ENCODE data around the gene MAD2L1BP. TPM values are rescaled to one million over a fixed set of nuclear protein-coding genes. Genes with fewer than 3 reads are reported as not detected.

The MAD2L1BP gene
- total and polyA plus RNA-seq, 2 of the 13 experiments (the other 11 are each of a cell fraction or from before 2014, with no cell fraction given) = 54.2 to 55.5 TPM

- TF ChIP-seq ZNF407 (CRISPR knock-in tag; IDR thresholded peaks at IDR 0.05; ENCODE audit: not compliant biosample characterization) = no peak
- TF ChIP-seq ZNF7 (CRISPR knock-in tag; IDR thresholded peaks at IDR 0.05) = no peak
- 0 out of 2 replicates have a peak, but pooled peaks have one; percentile 29 for TF ChIP-seq ZNF510 (CRISPR knock-in tag; IDR thresholded peaks at IDR 0.05; ENCODE audit: low read depth)
- TF ChIP-seq ZBTB49 (CRISPR knock-in tag; IDR thresholded peaks at IDR 0.05; ENCODE audit: borderline replicate concordance) = no peak
- TF ChIP-seq, protein P1, sequence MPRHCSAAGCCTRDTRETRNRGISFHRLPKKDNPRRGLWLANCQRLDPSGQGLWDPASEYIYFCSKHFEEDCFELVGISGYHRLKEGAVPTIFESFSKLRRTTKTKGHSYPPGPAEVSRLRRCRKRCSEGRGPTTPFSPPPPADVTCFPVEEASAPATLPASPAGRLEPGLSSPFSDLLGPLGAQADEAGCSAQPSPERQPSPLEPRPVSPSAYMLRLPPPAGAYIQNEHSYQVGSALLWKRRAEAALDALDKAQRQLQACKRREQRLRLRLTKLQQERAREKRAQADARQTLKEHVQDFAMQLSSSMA (CRISPR knock-in tag; IDR thresholded peaks at IDR 0.05) = no peak
- no peak for TF ChIP-seq JUN (CRISPR knock-in tag; IDR thresholded peaks at IDR 0.05)
- no peak for TF ChIP-seq BRF2 (CRISPR knock-in tag; IDR thresholded peaks at IDR 0.05)
- TF ChIP-seq ZNF232 (CRISPR knock-in tag; IDR thresholded peaks at IDR 0.05; ENCODE audit: borderline replicate concordance) = no peak
- TF ChIP-seq SP4 (CRISPR knock-in tag; IDR thresholded peaks at IDR 0.05) = no peak
- no peak for TF ChIP-seq ARNT (IDR thresholded peaks at IDR 0.05)
- no peak for TF ChIP-seq ZNF776 (CRISPR knock-in tag; IDR thresholded peaks at IDR 0.05)
- peak; percentile 59 for TF ChIP-seq CEBPG (CRISPR knock-in tag; IDR thresholded peaks at IDR 0.05)
- 0 out of 2 replicates have a peak, but pooled peaks have one; percentile 45 for TF ChIP-seq ZNF713 (CRISPR knock-in tag; IDR thresholded peaks at IDR 0.05)
Measured at GRCh38 chr6:43608310-43608763, 27.3 kb upstream of the MAD2L1BP start (continued).
